GM19468 (cell line): ENCODE measurements around the gene TACR1.
"Not testable (repeated sequence)": the region's sequence is repeated elsewhere in the genome, so short reads cannot be mapped to it uniquely, and the experiment has no call there.

Source experiments
- ATAC-seq: cut with Tn5 transposase; IDR thresholded peaks from one replicate; pipeline ENCODE4 v1.9.1; 2021; ENCODE audit warnings: mild to moderate bottlenecking, moderate library complexity, moderate number of reproducible peaks; ENCODE audit not compliant: unreplicated experiment; ENCODE audit errors: extremely low read depth

The TACR1 gene, protein sequence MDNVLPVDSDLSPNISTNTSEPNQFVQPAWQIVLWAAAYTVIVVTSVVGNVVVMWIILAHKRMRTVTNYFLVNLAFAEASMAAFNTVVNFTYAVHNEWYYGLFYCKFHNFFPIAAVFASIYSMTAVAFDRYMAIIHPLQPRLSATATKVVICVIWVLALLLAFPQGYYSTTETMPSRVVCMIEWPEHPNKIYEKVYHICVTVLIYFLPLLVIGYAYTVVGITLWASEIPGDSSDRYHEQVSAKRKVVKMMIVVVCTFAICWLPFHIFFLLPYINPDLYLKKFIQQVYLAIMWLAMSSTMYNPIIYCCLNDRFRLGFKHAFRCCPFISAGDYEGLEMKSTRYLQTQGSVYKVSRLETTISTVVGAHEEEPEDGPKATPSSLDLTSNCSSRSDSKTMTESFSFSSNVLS

GRCh38 chr2:75199428-75200011 lies at the start of gene TACR1:
TSS of gene TACR1 (minus strand) at chr2:75199520. CDS start at chr2:75198934, 586 bp downstream.
- ATAC-seq = peak; percentile 45

DNA sequence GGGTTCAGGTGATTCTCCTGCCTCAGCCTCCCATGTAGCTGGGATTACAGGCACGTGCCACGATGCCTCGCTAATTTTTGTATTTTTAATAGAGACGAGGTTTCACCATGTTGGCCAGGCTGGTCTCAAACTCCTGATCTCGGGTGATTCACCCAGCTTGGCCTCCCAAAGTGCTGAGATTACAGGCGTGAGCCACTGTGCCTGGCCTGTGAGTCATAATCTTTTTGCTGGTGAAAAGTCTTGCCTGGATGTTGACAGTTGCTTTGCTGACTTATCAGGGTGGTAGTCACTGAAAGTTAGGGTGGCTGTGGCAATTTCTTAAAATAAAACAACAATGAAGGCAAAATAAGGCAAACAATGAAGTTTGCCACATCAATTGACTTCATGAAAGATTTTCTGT lies 49.3 kb upstream of the TACR1 start:
- not testable (repeated sequence) for ATAC-seq

DNA sequence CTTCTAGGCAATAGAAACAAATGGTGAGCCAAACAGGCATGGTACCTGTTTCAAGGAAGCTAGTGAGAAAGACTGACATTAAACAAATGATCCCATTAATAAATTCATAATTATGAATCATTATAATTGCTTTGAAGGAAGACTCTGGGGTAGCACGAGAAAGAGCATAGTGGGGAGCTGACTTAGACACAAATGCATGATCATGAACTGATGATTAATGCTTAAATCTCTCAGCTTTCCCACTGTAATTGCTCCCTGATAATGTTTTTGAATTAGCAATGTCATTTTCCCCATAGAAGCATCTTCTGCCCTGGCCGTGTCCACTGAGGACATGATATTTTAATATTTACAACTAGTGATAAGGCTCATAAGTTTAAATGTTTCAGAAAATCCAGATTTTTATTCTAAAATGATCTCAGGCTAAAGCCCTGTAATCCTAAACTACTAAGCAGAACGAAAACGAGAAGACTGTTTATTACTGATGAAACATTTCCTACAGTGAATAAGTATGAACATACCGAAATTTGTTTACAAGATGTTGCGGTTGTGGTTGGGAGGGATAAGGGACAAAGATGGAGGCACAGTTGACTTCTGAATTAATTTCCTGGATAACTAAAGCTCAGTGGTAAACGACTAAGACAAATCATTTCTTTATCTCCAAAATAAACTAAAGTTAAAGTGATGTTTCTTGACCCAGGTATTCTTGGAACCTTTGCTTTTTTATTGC lies 47.3 kb upstream of the TACR1 start:
- no peak for ATAC-seq

GRCh38 chr2:75243219-75243618 lies 43.9 kb upstream of the TACR1 start:
- ATAC-seq = no peak

DNA sequence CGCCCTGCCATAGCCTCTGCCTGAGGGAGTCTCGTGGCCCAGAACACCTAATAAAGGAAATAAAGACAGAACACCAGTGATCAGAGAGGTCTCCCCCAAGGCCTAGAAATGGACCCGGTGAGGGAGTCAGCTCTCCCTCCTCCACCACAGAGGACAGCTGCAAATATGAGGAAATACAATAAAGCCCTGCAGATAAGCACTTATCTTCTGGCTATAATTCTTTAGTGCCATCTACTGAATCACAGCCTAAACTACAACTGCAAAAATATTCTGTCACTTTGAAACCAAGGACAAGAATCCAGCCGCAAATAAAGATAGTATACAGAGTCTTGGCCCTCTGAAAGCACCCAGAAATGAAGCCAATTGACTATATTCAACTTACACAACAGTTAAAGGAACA lies 42.4 kb upstream of the TACR1 start:
- ATAC-seq = no peak

GRCh38 chr2:75238670-75239330 lies 39.5 kb upstream of the TACR1 start:
- ATAC-seq = no peak

GRCh38 chr2:75237296-75237695 lies 38.0 kb upstream of the TACR1 start:
- no peak for ATAC-seq

DNA sequence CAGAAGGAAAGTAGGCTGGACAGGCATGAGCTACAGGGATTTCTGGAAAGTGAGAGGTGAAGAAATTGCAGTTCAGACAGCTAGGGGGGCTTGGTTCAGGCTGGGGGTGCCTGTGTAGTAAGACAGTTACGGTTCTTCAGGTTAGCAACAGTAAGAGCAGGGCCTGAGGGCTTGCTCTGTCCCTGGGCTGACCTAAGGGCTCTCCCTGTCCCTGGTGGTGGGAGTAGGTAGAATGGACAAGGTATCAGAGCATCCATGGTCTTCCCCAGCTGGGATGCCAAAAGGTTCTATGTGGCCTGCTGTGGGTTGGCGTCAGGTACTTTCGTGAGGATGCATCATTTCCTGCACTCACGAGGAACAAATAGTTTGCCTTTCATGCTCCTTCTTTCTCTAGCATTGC lies 34.6 kb upstream of the TACR1 start:
- ATAC-seq = no peak

GRCh38 chr2:75226617-75227016 lies 27.3 kb upstream of the TACR1 start:
- no peak for ATAC-seq

- ATAC-seq = no peak
Measured at GRCh38 chr2:75226099-75226498, 26.8 kb upstream of the TACR1 start.

GRCh38 chr2:75224636-75225094 lies 25.3 kb upstream of the TACR1 start:
- no peak for ATAC-seq

- ATAC-seq = no peak
Measured at GRCh38 chr2:75222527-75222926, 23.2 kb upstream of the TACR1 start.

GRCh38 chr2:75221862-75222261 lies 22.5 kb upstream of the TACR1 start:
- no peak for ATAC-seq

DNA sequence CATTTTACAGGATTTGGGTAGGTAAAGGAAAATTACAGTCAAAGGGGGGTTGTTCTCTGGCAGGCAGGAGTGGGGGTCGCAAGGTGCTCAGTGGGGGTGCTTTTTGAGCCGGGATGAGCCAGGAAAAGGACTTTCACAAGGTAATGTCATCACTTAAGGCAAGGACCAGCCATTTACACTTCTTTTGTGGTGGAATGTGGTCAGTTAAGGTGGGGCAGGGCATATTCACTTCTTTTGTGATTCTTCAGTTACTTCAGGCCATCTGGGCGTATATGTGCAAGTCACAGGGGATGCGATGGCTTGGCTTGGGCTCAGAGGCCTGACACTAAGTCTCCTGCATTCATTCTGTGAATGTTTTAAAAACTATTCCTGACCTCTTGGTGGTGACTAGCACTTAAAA lies 19.9 kb upstream of the TACR1 start:
- not testable (repeated sequence) for ATAC-seq

DNA sequence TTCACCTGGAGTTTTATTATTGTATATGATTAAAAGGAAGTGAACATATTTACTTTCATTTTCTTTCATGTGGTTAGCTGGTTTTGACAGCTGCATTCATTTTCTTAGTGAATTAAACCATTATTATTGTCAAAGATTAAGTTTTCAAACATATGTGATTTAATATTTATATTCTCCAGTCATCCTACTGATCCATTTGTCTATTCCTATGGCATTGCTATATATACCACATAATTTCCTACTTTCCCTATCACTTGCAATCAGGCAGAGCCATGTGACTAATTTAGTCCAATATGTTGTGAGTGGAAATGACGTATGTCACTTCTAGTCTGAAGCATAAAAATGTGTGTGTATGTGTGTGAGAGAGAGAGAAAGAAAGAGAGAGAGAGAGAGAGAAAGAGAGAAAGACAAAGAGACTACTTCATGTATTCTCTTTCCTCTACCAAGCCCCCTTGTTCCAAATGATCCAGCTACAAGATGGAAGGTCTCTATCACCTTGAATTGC lies 12.0 kb upstream of the TACR1 start:
- no peak for ATAC-seq

DNA sequence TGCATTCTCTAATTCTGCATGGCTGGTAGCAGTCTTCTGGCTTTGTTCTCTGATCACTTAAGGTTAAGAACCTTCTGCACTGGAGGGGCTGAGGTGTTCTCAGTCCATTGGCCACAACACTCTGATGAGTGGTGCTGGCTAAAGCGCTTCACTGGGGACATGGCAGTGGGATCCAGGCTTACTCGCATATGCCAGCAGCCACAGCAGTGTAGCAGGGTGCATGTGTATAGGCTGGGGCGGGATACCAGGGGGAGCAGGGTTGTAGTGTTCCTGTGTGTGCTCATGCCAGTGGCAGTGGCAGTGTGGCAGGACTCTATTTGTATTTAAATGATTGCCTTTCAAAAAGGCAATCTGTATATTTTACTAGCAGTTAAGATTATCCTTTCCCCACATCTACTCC lies 11.1 kb upstream of the TACR1 start:
- ATAC-seq = no peak

DNA sequence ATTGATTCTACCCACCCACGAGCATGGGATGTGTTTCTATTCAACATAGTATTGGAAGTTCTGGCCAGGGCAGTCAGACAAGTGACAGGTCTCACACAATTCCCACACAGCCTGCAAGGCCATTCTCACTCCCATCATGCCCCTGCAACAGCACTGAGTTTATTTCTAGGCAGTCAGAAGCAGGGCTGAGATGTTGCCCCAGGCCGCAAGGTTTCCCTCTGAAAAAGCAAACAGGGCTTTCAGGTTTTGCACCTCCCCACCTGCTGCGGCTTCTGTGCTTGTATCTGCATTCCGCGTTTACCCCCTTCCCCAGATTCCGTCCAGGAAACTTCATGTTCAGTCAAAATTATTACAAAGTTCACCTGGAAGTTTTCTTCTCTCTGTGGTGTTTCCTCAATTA lies 9.4 kb upstream of the TACR1 start:
- no peak for ATAC-seq

DNA sequence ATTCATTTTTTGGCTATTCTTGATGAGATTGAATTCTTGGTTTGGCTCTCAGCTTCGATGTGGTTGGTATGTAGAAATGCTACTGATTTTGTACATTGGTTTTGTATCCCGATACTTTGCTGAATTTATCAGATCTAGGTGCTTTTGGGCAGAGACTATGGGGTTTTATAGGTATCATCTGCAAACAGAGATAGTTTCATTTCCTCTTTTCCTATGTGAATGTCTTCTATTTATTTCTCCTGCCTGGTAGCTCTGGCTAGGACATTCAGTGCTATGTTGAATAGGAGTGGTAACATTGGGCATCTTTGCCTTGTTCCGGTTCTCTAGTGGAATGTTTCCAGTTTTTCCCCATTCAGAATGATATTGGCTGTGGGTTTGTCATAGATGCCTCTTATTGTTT lies 5.5 kb upstream of the TACR1 start:
- ATAC-seq = no peak

GRCh38 chr2:75202359-75202758 lies 3.0 kb upstream of the TACR1 start:
- no peak for ATAC-seq
